Endodermal cell (in vitro differentiated cells): ENCODE results near the gene SLC9A8. TPM values are rescaled to one million over a fixed set of nuclear protein-coding genes. Genes with fewer than 3 reads are reported as not detected.
A peak's percentile ranks its signal among the peaks of the same experiment; 100 is the strongest.
"Not testable (repeated sequence)": the region's sequence is repeated elsewhere in the genome, so short reads cannot be mapped to it uniquely, and the experiment has no call there.

Source experiments
- DNase-seq: peaks from one replicate; pipeline ENCODE4 v3.0.0-alpha.2; 2017
- H3K27ac ChIP-seq: 2 replicates; pipeline ENCODE4 v1.5.1; 2013; ENCODE audit warnings: mild to moderate bottlenecking, low read depth, low read length, moderate library complexity
- H3K27me3 ChIP-seq: 2 replicates; pipeline ENCODE4 v1.6.1; 2013; ENCODE audit warnings: mild to moderate bottlenecking, low read length, moderate library complexity; ENCODE audit not compliant: insufficient read depth, control insufficient read depth, poor library complexity, severe bottlenecking
- H3K36me3 ChIP-seq: 2 replicates; pipeline ENCODE4 v1.7.0; 2013; ENCODE audit warnings: mild to moderate bottlenecking, low read length, moderate library complexity; ENCODE audit not compliant: control insufficient read depth, insufficient read depth
- H3K4me1 ChIP-seq: one replicate; pipeline ENCODE4 v1.7.0; 2013; ENCODE audit warnings: low read length; ENCODE audit not compliant: control insufficient read depth, insufficient read depth
- H3K4me3 ChIP-seq: 2 replicates; pipeline ENCODE4 v1.5.1; 2013; ENCODE audit warnings: mild to moderate bottlenecking, low read length, moderate library complexity
- H3K9ac ChIP-seq: 2 replicates; pipeline ENCODE4 v1.6.1; 2013; ENCODE audit warnings: mild to moderate bottlenecking, low read length, moderate library complexity; ENCODE audit not compliant: poor library complexity, severe bottlenecking; ENCODE audit errors: extremely low read depth
- H3K9me3 ChIP-seq: 2 replicates; pipeline ENCODE4 v1.6.1; 2013; ENCODE audit warnings: mild to moderate bottlenecking, low read length, moderate library complexity; ENCODE audit not compliant: control insufficient read depth
- H3K27ac Mint-ChIP-seq: 2 replicates; pipeline ENCODE4 v1.8.0; 2020; ENCODE audit warnings: mixed read lengths
- H3K27me3 Mint-ChIP-seq: 2 replicates; pipeline ENCODE4 v1.8.0; 2021; ENCODE audit warnings: mild to moderate bottlenecking, mixed read lengths; ENCODE audit not compliant: insufficient read depth
- H3K36me3 Mint-ChIP-seq: 2 replicates; pipeline ENCODE4 v1.8.0; 2020; ENCODE audit warnings: low read depth, mixed read lengths
- H3K4me1 Mint-ChIP-seq: 2 replicates; pipeline ENCODE4 v1.8.0; 2020; ENCODE audit warnings: mixed read lengths
- H3K4me3 Mint-ChIP-seq: 2 replicates; pipeline ENCODE4 v1.8.0; 2020; ENCODE audit warnings: mild to moderate bottlenecking, moderate library complexity, mixed read lengths
- H3K9me3 Mint-ChIP-seq: 2 replicates; pipeline ENCODE4 v1.8.0; 2020; ENCODE audit warnings: mild to moderate bottlenecking, mixed read lengths
- CTCF ChIP-seq: fragments of 200-600 bp; sonication (generic); conservative IDR thresholded peaks from 2 replicates; pipeline ENCODE4 v1.5.0; 2021; ENCODE audit warnings: antibody characterized with exemption, mild to moderate bottlenecking
- WGBS, 2 experiments: methylation state at CpG; one replicate each; pipeline versions ENCODE4 v1.1.5 to v1.1.7; 2013; ENCODE audit warnings: missing lambda C conversion rate in 2 of 2, mixed read lengths in 1 of 2; ENCODE audit not compliant: insufficient coverage in 1 of 2, insufficient read length in 1 of 2; 5-methylcytosine and 5-hydroxymethylcytosine counted together
- total RNA-seq, 2 donors: library from RNA; stranded (reverse); fragmentation: NEBNext Ultra II Directional in 1 of 2; extraction: Animal tissue kit (Norgen Biotek cat#: 25700) in 1 of 2; gene quantifications; 2 replicates in 1 of 2; 3 replicates in 1 of 2; pipeline ENCODE4 v1.2.1, GENCODE V29; 2021

Gene SLC9A8
- total RNA-seq, 2 donors from 2014 or later, result 8.6 to 10.3 TPM

- Mint-ChIP-seq H3K36me3 (peaks cover 15% of the 10 kb centered on the region), H3K27me3 (no peaks in the 10 kb centered on the region), H3K27ac (no peak overlapping the region), H3K4me1 (peaks cover 9% of the 10 kb centered on the region), H3K9me3 (no peaks in the 10 kb centered on the region), H3K4me3 (no peak overlapping the region)
- H3K36me3 ChIP-seq, result peaks cover 17% of the 10 kb centered on the region
- no peak overlapping the region for H3K27ac ChIP-seq
- H3K4me1 ChIP-seq, result peaks cover 7% of the 10 kb centered on the region
- no peak overlapping the region for H3K4me3 ChIP-seq
- H3K9ac ChIP-seq, result no peak overlapping the region
- TF ChIP-seq CTCF, result no peak
- no peaks in the 10 kb centered on the region for H3K27me3 ChIP-seq
- no peaks in the 10 kb centered on the region for H3K9me3 ChIP-seq
- no peak for DNase-seq
- WGBS, 2 experiments, result 93 to 100% methylated on average over 2 of the region's 2 CpGs
These were observed 45.5 kb downstream of the SLC9A8 start for GRCh38 chr20:49858076-49858585.

- H3K9me3 Mint-ChIP-seq, result no peaks in the 10 kb centered on the region
- H3K4me1 Mint-ChIP-seq, result peaks cover 7% of the 10 kb centered on the region
- H3K36me3 Mint-ChIP-seq, result peaks cover 12% of the 10 kb centered on the region
- H3K4me3 Mint-ChIP-seq, result no peak overlapping the region
- no peak overlapping the region for H3K9ac ChIP-seq
- H3K27me3 Mint-ChIP-seq, result no peaks in the 10 kb centered on the region
- no peak overlapping the region for H3K27ac Mint-ChIP-seq
- peaks cover 7% of the 10 kb centered on the region for H3K4me1 ChIP-seq
- peaks cover 18% of the 10 kb centered on the region for H3K36me3 ChIP-seq
- peak; percentile 31 for DNase-seq
- no peak overlapping the region for H3K27ac ChIP-seq
- WGBS, 2 experiments, result 93 to 98% methylated on average over 5 to 6 of the region's 6 CpGs
- no peaks in the 10 kb centered on the region for H3K9me3 ChIP-seq
- no peak overlapping the region for H3K4me3 ChIP-seq
- H3K27me3 ChIP-seq, result no peaks in the 10 kb centered on the region
- TF ChIP-seq CTCF, result no peak
These were observed 46.4 kb downstream of the SLC9A8 start for GRCh38 chr20:49859011-49859410.

GRCh38 chr20:49859807-49860206, 47.2 kb downstream of the SLC9A8 start:
- Histone ChIP-seq H3K27me3 (no peaks in the 10 kb centered on the region), H3K27ac (no peak overlapping the region), H3K4me1 (peaks cover 7% of the 10 kb centered on the region), H3K9me3 (no peaks in the 10 kb centered on the region), H3K4me3 (no peak overlapping the region), H3K36me3 (peaks cover 19% of the 10 kb centered on the region), H3K9ac (no peak overlapping the region)
- peak; percentile 30 for DNase-seq
- no peaks in the 10 kb centered on the region for H3K9me3 Mint-ChIP-seq
- no peak for TF ChIP-seq CTCF
- H3K36me3 Mint-ChIP-seq, result peaks cover 12% of the 10 kb centered on the region
- no peaks in the 10 kb centered on the region for H3K27me3 Mint-ChIP-seq
- peaks cover 7% of the 10 kb centered on the region for H3K4me1 Mint-ChIP-seq
- H3K4me3 Mint-ChIP-seq, result no peak overlapping the region
- no peak overlapping the region for H3K27ac Mint-ChIP-seq

GRCh38 chr20:49861232-49861631, 48.6 kb downstream of the SLC9A8 start:
- H3K27me3 ChIP-seq, H3K4me3 ChIP-seq, H3K4me1 Mint-ChIP-seq, H3K27ac Mint-ChIP-seq, H3K4me1 ChIP-seq, H3K9me3 ChIP-seq, H3K36me3 Mint-ChIP-seq, H3K27me3 Mint-ChIP-seq, H3K9ac ChIP-seq, H3K4me3 Mint-ChIP-seq, H3K27ac ChIP-seq, H3K9me3 Mint-ChIP-seq: not testable (repeated sequence)
- 87 to 96% methylated on average over 2 to 3 of the region's 3 CpGs for WGBS, 2 experiments
- DNase-seq, result peak; percentile 29
- peaks cover 18% of the 10 kb centered on the region for H3K36me3 ChIP-seq
